DND-41 (cell line): ENCODE measurements around the gene PTPRZ1.

Experiments used
- CTCF ChIP-seq: IDR thresholded peaks from 2 replicates; pipeline ENCODE4 v1.5.1; 2012; ENCODE audit warnings: borderline replicate concordance, low read length, moderate library complexity, mild to moderate bottlenecking; ENCODE audit not compliant: poor library complexity, severe bottlenecking; ENCODE audit errors: extremely low read depth
- EZH2 ChIP-seq: IDR thresholded peaks from 3 replicates; pipeline ENCODE4 v1.6.1; 2012; ENCODE audit warnings: borderline replicate concordance, low read depth, mild to moderate bottlenecking, moderate library complexity, low read length, inconsistent platforms; ENCODE audit not compliant: severe bottlenecking

DNA sequence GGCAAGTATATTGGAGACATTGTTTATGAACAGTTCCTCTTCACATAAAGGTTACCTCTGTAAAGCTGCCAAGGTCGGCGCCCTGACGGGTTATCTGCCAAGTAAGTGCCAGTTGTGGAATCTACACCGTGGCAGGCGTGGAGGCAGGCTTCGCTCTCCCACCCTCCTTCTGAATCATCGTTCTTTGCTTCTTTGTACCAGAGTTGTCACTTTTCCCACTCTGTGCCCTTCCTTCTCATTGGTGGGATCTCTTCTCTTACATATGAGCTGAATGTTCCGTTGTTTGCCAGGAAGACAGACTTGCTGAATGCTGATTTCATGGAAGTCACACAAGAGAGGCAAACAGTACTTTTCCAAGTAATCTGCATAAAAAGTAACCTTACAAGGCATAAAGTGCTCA, 40.6 kb upstream of the PTPRZ1 start:
- TF ChIP-seq CTCF (no peak), EZH2 (no peak)
